Ramos (cell line): ENCODE results near the gene DGKG.

Experiments
- in situ Hi-C: fragments of 300-500 bp; cut with MboI; formaldehyde crosslinking; loops from one replicate; pipeline ENCODE4 v1.14.3; 2022; ENCODE audit warnings: low sequenced_read_pairs; ENCODE audit not compliant: unreplicated experiment

The DGKG gene

GRCh38 chr3:186217820-186218164 is 144.2 kb downstream of the DGKG start:
- in situ Hi-C loops, result no loop called here

GRCh38 chr3:186216900-186217819 is 144.9 kb downstream of the DGKG start:
- in situ Hi-C loops, result no loop called here

GRCh38 chr3:186214670-186215069 is 147.4 kb downstream of the DGKG start:
- in situ Hi-C loops, result no loop called here

GRCh38 chr3:186213946-186214345 is 148.1 kb downstream of the DGKG start:
- in situ Hi-C loops, result no loop called here

GRCh38 chr3:186212611-186213010 is 149.4 kb downstream of the DGKG start:
- in situ Hi-C loops, result no loop called here

- in situ Hi-C loops, result no loop called here
Measured at GRCh38 chr3:186210852-186211500, 151.1 kb downstream of the DGKG start.

- in situ Hi-C loops, result no loop called here
Measured at GRCh38 chr3:186209810-186210752, 152.0 kb downstream of the DGKG start.

GRCh38 chr3:186208296-186208989 is 153.6 kb downstream of the DGKG start:
- in situ Hi-C loops, result no loop called here

- in situ Hi-C loops, result no loop called here
Measured at GRCh38 chr3:186207515-186207914, 154.5 kb downstream of the DGKG start.

GRCh38 chr3:186200726-186201125 is 161.3 kb downstream of the DGKG start:
- in situ Hi-C loops, result no loop called here

- in situ Hi-C loops, result no loop called here
Measured at GRCh38 chr3:186198442-186198841, 163.6 kb downstream of the DGKG start.

- in situ Hi-C loops, result no loop called here
Measured at GRCh38 chr3:186194451-186194811, 167.6 kb downstream of the DGKG start.

GRCh38 chr3:186193534-186194450 is 168.2 kb downstream of the DGKG start:
- in situ Hi-C loops, result no loop called here

GRCh38 chr3:186192823-186193222 is 169.2 kb downstream of the DGKG start:
- in situ Hi-C loops, result no loop called here

GRCh38 chr3:186189492-186189891 is 172.5 kb downstream of the DGKG start:
- in situ Hi-C loops, result no loop called here

GRCh38 chr3:186187401-186188275 is 174.4 kb downstream of the DGKG start:
- in situ Hi-C loops, result no loop called here

- in situ Hi-C loops, result no loop called here
Measured at GRCh38 chr3:186185194-186185787, 176.7 kb downstream of the DGKG start.

GRCh38 chr3:186184021-186184420 is 178.0 kb downstream of the DGKG start:
- in situ Hi-C loops, result no loop called here
